HepG2 (cell line): ENCODE data around the gene POLR1E. TPM values are rescaled to one million over a fixed set of nuclear protein-coding genes. Genes with fewer than 3 reads are reported as not detected.

ENCODE experiments used
- ATAC-seq: fragments of 200-7000 bp; cut with Tn5 transposase; 3 replicates; pipeline ENCODE4 v1.9.1; 2020; ENCODE audit warnings: mild to moderate bottlenecking, moderate library complexity
- BruUV-seq: library from RNA; stranded (reverse); fragments of 400-500 nt; replicated peaks from 2 replicates; lab custom pipeline; 2021; lab: Mats Ljungman, UMichigan
- CTCF ChIA-PET: fragments of 300-600 bp; formaldehyde crosslinking; extraction: SDS; loops from one replicate; lab custom pipeline; 2021; ENCODE audit warnings: low total read pairs, inconsistent platforms, low intra/inter-chr PET ratio; lab: Yijun Ruan, JAX
- POLR2A ChIA-PET: fragments of 350-600 bp; sonication (Branson Sonifier 250); formaldehyde crosslinking; loops from one replicate; lab custom pipeline; 2020; ENCODE audit warnings: antibody characterized with exemption, inconsistent platforms; lab: Yijun Ruan, JAX
- DNase-seq: peaks from one replicate; pipeline ENCODE4 v3.0.0-alpha.2; 2015; ENCODE audit warnings: low spot score
- FAIRE-seq: peaks from 3 replicates; lab custom pipeline; 2011; peaks lifted over from hg19 to GRCh38; lab: Jason Lieb, UNC
- H2AFZ ChIP-seq: one replicate; pipeline ENCODE4 v1.6.1; 2011; ENCODE audit warnings: low read length, inconsistent platforms
- H3K27ac ChIP-seq: fragments of 300-600 bp; 3 replicates; pipeline ENCODE4 v1.8.0; 2011; ENCODE audit warnings: mixed run types, mild to moderate bottlenecking, mixed read lengths, low read length, inconsistent platforms; ENCODE audit not compliant: insufficient read depth; ENCODE audit errors: extremely low read length
- H3K27me3 ChIP-seq, 2 experiments: fragments of 200-600 bp in 1 of 2; 2 replicates in 1 of 2; 3 replicates in 1 of 2; pipeline versions ENCODE4 v1.6.0 to v1.8.0; 2011; ENCODE audit warnings: low read length in 2 of 2, mild to moderate bottlenecking in 2 of 2, moderate library complexity in 2 of 2, inconsistent platforms in 1 of 2; ENCODE audit not compliant: insufficient read depth in 2 of 2, control insufficient read depth in 1 of 2
- H3K36me3 ChIP-seq, 2 experiments: fragments of 200-600 bp in 1 of 2; replicated peaks in 1 of 2; 2 replicates in 1 of 2; 3 replicates in 1 of 2; pipeline versions ENCODE4 v1.5.1 to v1.8.0; 2011; ENCODE audit warnings: low read length in 2 of 2, inconsistent platforms in 1 of 2; ENCODE audit not compliant: insufficient read depth in 2 of 2, control insufficient read depth in 1 of 2
- H3K4me1 ChIP-seq: 2 replicates; pipeline ENCODE4 v1.5.1; 2012; ENCODE audit warnings: low read length, inconsistent platforms; ENCODE audit not compliant: insufficient read depth
- H3K4me2 ChIP-seq: 2 replicates; pipeline ENCODE4 v1.6.0; 2011; ENCODE audit warnings: low read depth, low read length, inconsistent platforms
- H3K4me3 ChIP-seq, 3 experiments: fragments of 200-600 bp in 1 of 3; sonication (generic), shearing (Covaris generic) in 1 of 3; replicated peaks in 1 of 3; 2 replicates each; pipeline ENCODE4 v1.5.1; 2011 to 2016; ENCODE audit warnings: low read length in 3 of 3, inconsistent platforms in 2 of 3, low read depth in 2 of 3, mild to moderate bottlenecking in 2 of 3, control low read depth in 1 of 3, mixed read lengths in 1 of 3; ENCODE audit not compliant: insufficient read depth in 1 of 3
- H3K79me2 ChIP-seq: one replicate; pipeline ENCODE4 v1.6.1; 2011; ENCODE audit warnings: low read length, inconsistent platforms; ENCODE audit not compliant: insufficient read depth
- H3K9ac ChIP-seq: 2 replicates; pipeline ENCODE4 v1.6.0; 2011; ENCODE audit warnings: mild to moderate bottlenecking, low read depth, low read length, inconsistent platforms; ENCODE audit not compliant: insufficient read depth
- H3K9me3 ChIP-seq: 2 replicates; pipeline ENCODE4 v1.5.1; 2012; ENCODE audit warnings: mild to moderate bottlenecking, low read length
- H4K20me1 ChIP-seq: 2 replicates; pipeline ENCODE4 v1.6.0; 2011; ENCODE audit warnings: inconsistent platforms, mild to moderate bottlenecking, low read length, moderate library complexity; ENCODE audit not compliant: insufficient read depth
- HCFC1 ChIP-seq: fragments of 150-350 bp; IDR thresholded peaks from 2 replicates; pipeline ENCODE4 v1.6.1; 2014; ENCODE audit warnings: low read depth, low read length
- HNRNPL ChIP-seq: fragments of 200-400 bp; formaldehyde crosslinking; IDR thresholded peaks from 2 replicates; pipeline ENCODE4 v1.6.1; 2017; ENCODE audit warnings: mild to moderate bottlenecking, low read depth, low read length
- NRL ChIP-seq: sonication (generic); formaldehyde crosslinking; IDR thresholded peaks from 2 replicates; pipeline ENCODE4 v1.5.0; 2020; ENCODE audit warnings: missing genetic modification reagents, mild to moderate bottlenecking, moderate library complexity, borderline replicate concordance
- REL ChIP-seq: sonication (generic); formaldehyde crosslinking; conservative IDR thresholded peaks from 2 replicates; pipeline ENCODE4 v1.8.0; 2022; ENCODE audit warnings: mild to moderate bottlenecking, missing genetic modification reagents, moderate library complexity
- SALL2 ChIP-seq: sonication (generic); formaldehyde crosslinking; IDR thresholded peaks from 2 replicates; pipeline ENCODE4 v1.8.1; 2023; ENCODE audit warnings: mild to moderate bottlenecking, missing genetic modification reagents, inconsistent platforms
- SP1 ChIP-seq, 2 experiments: fragments of 450-650 bp in 1 of 2; sonication (generic) in 1 of 2; formaldehyde crosslinking in 1 of 2; IDR thresholded peaks; 2 replicates each; pipeline versions ENCODE4 v1.4.0 to v1.6.1; 2016 to 2020; ENCODE audit warnings: missing genetic modification reagents in 1 of 2
- TBX2 ChIP-seq: sonication (generic); formaldehyde crosslinking; IDR thresholded peaks from 2 replicates; pipeline ENCODE4 v1.5.0; 2020; ENCODE audit warnings: missing genetic modification reagents, mild to moderate bottlenecking, borderline replicate concordance
- TEAD2 ChIP-seq: sonication (generic); formaldehyde crosslinking; IDR thresholded peaks from 2 replicates; pipeline ENCODE4 v1.9.0; 2021; ENCODE audit warnings: missing genetic modification reagents
- ZNF20 ChIP-seq: sonication (generic); formaldehyde crosslinking; IDR thresholded peaks from 2 replicates; pipeline ENCODE4 v1.4.0; 2020; ENCODE audit warnings: mild to moderate bottlenecking, moderate library complexity, missing genetic modification reagents
- ZNF430 ChIP-seq: sonication (generic); formaldehyde crosslinking; IDR thresholded peaks from 2 replicates; pipeline ENCODE4 v1.9.0; 2021; ENCODE audit warnings: mild to moderate bottlenecking, missing genetic modification reagents
- ZSCAN25 ChIP-seq: sonication (generic); formaldehyde crosslinking; IDR thresholded peaks from 2 replicates; pipeline ENCODE4 v1.8.0; 2022; ENCODE audit warnings: mild to moderate bottlenecking, missing genetic modification reagents
- WGBS: methylation state at CpG from one replicate; pipeline ENCODE4 v1.1.6; 2017; ENCODE audit warnings: low lambda C conversion rate; 5-methylcytosine and 5-hydroxymethylcytosine counted together
- in situ Hi-C: cut with HindIII; loops from 2 replicates; pipeline ENCODE4 v1.10.0; 2017; ENCODE audit warnings: low pct_unique_long_range_greater_than_20kb; ENCODE audit not compliant: extremely low pct_ligation_motif_present
- intact Hi-C: fragments of 100-400 bp; cut with micrococcal nuclease; formaldehyde crosslinking; loops from one replicate; pipeline ENCODE4 v1.10.0; 2022; ENCODE audit not compliant: unreplicated experiment
- polyA plus RNA-seq, 8 experiments: library from polyadenylated mRNA; depleted of rRNA in 3 of 8; stranded (reverse) in 7 of 8; unstranded in 1 of 8; fragments of >200 nt; fragmentation: Illumina TruSeq in 4 of 8; extraction: Trizol in 4 of 8; gene quantifications; 2 replicates each; pipeline versions ENCODE4 v1.2.1 to v1.2.3, GENCODE V29; 2011 to 2016; ENCODE audit warnings: low read depth in 4 of 8, missing spikeins in 1 of 8, mixed read lengths in 1 of 8; ENCODE audit not compliant: insufficient read depth in 1 of 8
- total RNA-seq, 5 experiments: library from RNA; depleted of rRNA; stranded (reverse); fragments of >200 nt; fragmentation: Illumina TruSeq; extraction: Trizol; gene quantifications; 2 replicates each; pipeline ENCODE4 v1.2.3, GENCODE V29; 2016; ENCODE audit warnings: low read depth in 1 of 5
- TF ChIP-seq, protein P1 (sequence below): sonication (generic); formaldehyde crosslinking; IDR thresholded peaks from 2 replicates; pipeline ENCODE4 v1.4.0; 2020; ENCODE audit warnings: mild to moderate bottlenecking, missing genetic modification reagents
- TF ChIP-seq, protein P2 (sequence below): sonication (generic); formaldehyde crosslinking; IDR thresholded peaks from 2 replicates; pipeline ENCODE4 v1.4.0; 2020; ENCODE audit warnings: mild to moderate bottlenecking, missing genetic modification reagents
- TF ChIP-seq, protein P3 (sequence below): IDR thresholded peaks from 2 replicates; pipeline ENCODE4 v1.6.1; 2016; ENCODE audit warnings: control low read depth
- TF ChIP-seq, protein P4 (sequence below), 2 experiments: fragments of 450-650 bp in 1 of 2; sonication (generic) in 1 of 2; formaldehyde crosslinking; IDR thresholded peaks; 2 replicates each; pipeline versions ENCODE4 v1.5.0 to v1.8.0; 2020 to 2022; ENCODE audit warnings: mild to moderate bottlenecking in 1 of 2, missing genetic modification reagents in 1 of 2
- TF ChIP-seq, protein P5 (sequence below): fragments of 450-650 bp; IDR thresholded peaks from 2 replicates; pipeline ENCODE4 v1.6.1; 2017

The POLR1E gene
- total and polyA plus RNA-seq, 2 of the 13 experiments (the other 11 are each of a cell fraction or from before 2014, with no cell fraction given) = 23.0 to 37.8 TPM

DNA sequence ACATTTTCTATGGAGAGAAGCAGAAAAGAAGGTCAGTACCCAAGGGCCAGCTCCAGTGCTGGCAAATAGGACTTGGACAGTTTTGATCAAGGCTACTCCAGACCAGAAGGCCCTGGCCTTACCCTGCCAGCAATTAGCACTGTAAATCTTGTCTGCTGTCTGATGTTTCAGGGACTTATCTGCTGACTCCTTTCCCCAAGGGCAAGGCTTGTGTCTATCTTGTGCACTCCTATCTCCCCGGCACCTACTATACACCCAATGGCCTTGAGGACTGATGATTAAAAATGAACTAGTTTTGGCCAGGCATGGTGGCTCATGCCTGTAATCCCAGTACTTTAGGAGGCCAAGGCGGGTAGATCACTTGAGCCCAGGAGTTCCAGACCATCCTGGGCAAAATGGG lies 37.2 kb downstream of the POLR1E start:
- Histone ChIP-seq H4K20me1 (no peaks in the 10 kb centered on the region), H3K27me3 (no peaks in the 10 kb centered on the region), H3K79me2 (no peaks in the 10 kb centered on the region), H3K9me3 (no peaks in the 10 kb centered on the region), H3K9ac (no peak overlapping the region), H3K4me3 (no peak overlapping the region), H2AFZ (no peak overlapping the region), H3K4me1 (0 out of 2 replicates have a peak, but pooled peaks cover under 1% of the 10 kb centered on the region), H3K36me3 (peaks cover 3 to 12% of the 10 kb centered on the region in 2 experiments; a peak in 3 of 5 replicates), H3K27ac (no peak overlapping the region), H3K4me2 (no peak overlapping the region)
- intact Hi-C loops = no loop called here
- ChIA-PET CTCF (no interaction called here), POLR2A (no interaction called here)
- WGBS = 89% methylated on average over 2 of the region's 2 CpGs
- ATAC-seq (no peak), FAIRE-seq (no peak), DNase-seq (no peak)
- in situ Hi-C loops = no loop called here
- no TSS peak for BruUV-seq
- TF ChIP-seq, protein P1, sequence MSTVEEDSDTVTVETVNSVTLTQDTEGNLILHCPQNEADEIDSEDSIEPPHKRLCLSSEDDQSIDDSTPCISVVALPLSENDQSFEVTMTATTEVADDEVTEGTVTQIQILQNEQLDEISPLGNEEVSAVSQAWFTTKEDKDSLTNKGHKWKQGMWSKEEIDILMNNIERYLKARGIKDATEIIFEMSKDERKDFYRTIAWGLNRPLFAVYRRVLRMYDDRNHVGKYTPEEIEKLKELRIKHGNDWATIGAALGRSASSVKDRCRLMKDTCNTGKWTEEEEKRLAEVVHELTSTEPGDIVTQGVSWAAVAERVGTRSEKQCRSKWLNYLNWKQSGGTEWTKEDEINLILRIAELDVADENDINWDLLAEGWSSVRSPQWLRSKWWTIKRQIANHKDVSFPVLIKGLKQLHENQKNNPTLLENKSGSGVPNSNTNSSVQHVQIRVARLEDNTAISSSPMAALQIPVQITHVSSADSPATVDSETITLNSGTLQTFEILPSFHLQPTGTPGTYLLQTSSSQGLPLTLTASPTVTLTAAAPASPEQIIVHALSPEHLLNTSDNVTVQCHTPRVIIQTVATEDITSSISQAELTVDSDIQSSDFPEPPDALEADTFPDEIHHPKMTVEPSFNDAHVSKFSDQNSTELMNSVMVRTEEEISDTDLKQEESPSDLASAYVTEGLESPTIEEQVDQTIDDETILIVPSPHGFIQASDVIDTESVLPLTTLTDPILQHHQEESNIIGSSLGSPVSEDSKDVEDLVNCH (CRISPR knock-in tag) = no peak
- TF ChIP-seq ZSCAN25 (CRISPR knock-in tag) = no peak
- TF ChIP-seq HCFC1 = no peak
- TF ChIP-seq TEAD2 (CRISPR knock-in tag) = no peak
- no peak for TF ChIP-seq ZNF20 (CRISPR knock-in tag)
- no peak for TF ChIP-seq TBX2 (CRISPR knock-in tag)
- no peak for TF ChIP-seq SP1 (IDR thresholded peaks at IDR 0.05)
- no peak for TF ChIP-seq SP1 (CRISPR knock-in tag; IDR thresholded peaks at IDR 0.05)
- TF ChIP-seq, protein P2, sequence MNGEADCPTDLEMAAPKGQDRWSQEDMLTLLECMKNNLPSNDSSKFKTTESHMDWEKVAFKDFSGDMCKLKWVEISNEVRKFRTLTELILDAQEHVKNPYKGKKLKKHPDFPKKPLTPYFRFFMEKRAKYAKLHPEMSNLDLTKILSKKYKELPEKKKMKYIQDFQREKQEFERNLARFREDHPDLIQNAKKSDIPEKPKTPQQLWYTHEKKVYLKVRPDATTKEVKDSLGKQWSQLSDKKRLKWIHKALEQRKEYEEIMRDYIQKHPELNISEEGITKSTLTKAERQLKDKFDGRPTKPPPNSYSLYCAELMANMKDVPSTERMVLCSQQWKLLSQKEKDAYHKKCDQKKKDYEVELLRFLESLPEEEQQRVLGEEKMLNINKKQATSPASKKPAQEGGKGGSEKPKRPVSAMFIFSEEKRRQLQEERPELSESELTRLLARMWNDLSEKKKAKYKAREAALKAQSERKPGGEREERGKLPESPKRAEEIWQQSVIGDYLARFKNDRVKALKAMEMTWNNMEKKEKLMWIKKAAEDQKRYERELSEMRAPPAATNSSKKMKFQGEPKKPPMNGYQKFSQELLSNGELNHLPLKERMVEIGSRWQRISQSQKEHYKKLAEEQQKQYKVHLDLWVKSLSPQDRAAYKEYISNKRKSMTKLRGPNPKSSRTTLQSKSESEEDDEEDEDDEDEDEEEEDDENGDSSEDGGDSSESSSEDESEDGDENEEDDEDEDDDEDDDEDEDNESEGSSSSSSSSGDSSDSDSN (CRISPR knock-in tag) = no peak
- TF ChIP-seq HNRNPL = no peak
- TF ChIP-seq ZNF430 (CRISPR knock-in tag) = no peak
- TF ChIP-seq, protein P3, sequence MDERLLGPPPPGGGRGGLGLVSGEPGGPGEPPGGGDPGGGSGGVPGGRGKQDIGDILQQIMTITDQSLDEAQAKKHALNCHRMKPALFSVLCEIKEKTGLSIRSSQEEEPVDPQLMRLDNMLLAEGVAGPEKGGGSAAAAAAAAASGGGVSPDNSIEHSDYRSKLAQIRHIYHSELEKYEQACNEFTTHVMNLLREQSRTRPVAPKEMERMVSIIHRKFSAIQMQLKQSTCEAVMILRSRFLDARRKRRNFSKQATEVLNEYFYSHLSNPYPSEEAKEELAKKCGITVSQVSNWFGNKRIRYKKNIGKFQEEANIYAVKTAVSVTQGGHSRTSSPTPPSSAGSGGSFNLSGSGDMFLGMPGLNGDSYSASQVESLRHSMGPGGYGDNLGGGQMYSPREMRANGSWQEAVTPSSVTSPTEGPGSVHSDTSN (CRISPR knock-in tag) = no peak
- TF ChIP-seq, protein P4, sequence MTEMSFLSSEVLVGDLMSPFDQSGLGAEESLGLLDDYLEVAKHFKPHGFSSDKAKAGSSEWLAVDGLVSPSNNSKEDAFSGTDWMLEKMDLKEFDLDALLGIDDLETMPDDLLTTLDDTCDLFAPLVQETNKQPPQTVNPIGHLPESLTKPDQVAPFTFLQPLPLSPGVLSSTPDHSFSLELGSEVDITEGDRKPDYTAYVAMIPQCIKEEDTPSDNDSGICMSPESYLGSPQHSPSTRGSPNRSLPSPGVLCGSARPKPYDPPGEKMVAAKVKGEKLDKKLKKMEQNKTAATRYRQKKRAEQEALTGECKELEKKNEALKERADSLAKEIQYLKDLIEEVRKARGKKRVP (CRISPR knock-in tag; IDR thresholded peaks at IDR 0.05) = no peak
- TF ChIP-seq NRL (CRISPR knock-in tag) = no peak
- TF ChIP-seq, protein P5, sequence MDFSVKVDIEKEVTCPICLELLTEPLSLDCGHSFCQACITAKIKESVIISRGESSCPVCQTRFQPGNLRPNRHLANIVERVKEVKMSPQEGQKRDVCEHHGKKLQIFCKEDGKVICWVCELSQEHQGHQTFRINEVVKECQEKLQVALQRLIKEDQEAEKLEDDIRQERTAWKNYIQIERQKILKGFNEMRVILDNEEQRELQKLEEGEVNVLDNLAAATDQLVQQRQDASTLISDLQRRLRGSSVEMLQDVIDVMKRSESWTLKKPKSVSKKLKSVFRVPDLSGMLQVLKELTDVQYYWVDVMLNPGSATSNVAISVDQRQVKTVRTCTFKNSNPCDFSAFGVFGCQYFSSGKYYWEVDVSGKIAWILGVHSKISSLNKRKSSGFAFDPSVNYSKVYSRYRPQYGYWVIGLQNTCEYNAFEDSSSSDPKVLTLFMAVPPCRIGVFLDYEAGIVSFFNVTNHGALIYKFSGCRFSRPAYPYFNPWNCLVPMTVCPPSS = no peak
- no peak for TF ChIP-seq SALL2 (CRISPR knock-in tag)
- no peak for TF ChIP-seq REL (CRISPR knock-in tag)
